GM12891 (cell line): ENCODE results near the gene DNMBP.

Experiments
- DNase-seq: peaks from one replicate; pipeline ENCODE4 v3.0.0; 2011; ENCODE audit warnings: low spot score; ENCODE audit not compliant: insufficient read length
- FAIRE-seq: peaks from 2 replicates; lab custom pipeline; 2011; peaks lifted over from hg19 to GRCh38; lab: Jason Lieb, UNC
- PAX5 ChIP-seq: IDR thresholded peaks from 2 replicates; pipeline ENCODE4 v1.6.1; 2011; ENCODE audit warnings: low read length, moderate library complexity, mild to moderate bottlenecking; ENCODE audit not compliant: insufficient read depth, severe bottlenecking
- POLR2A ChIP-seq: IDR thresholded peaks from 2 replicates; pipeline ENCODE4 v1.6.1; 2011; ENCODE audit warnings: low read depth, low read length, control low read depth
- POLR2AphosphoS5 ChIP-seq: IDR thresholded peaks from 2 replicates; pipeline ENCODE4 v1.6.1; 2011; ENCODE audit warnings: low read depth, low read length, control low read depth
- POU2F2 ChIP-seq: IDR thresholded peaks from 2 replicates; pipeline ENCODE4 v1.6.1; 2011; ENCODE audit warnings: low read depth, mild to moderate bottlenecking, control low read depth, low read length, moderate library complexity
- SPI1 ChIP-seq: IDR thresholded peaks from 2 replicates; pipeline ENCODE4 v1.6.1; 2011; ENCODE audit warnings: low read depth, low read length, control low read depth
- TAF1 ChIP-seq: IDR thresholded peaks from 2 replicates; pipeline ENCODE4 v1.6.1; 2011; ENCODE audit warnings: low read depth, low read length, control low read depth

Gene DNMBP

GRCh38 chr10:100004805-100005510 lies 4.8 kb downstream of the DNMBP start:
- FAIRE-seq (no peak), DNase-seq (no peak)
- TF ChIP-seq POU2F2, result no peak
- no peak for TF ChIP-seq SPI1
- no peak for TF ChIP-seq TAF1
- no peak for TF ChIP-seq POLR2AphosphoS5
- TF ChIP-seq POLR2A, result no peak
- TF ChIP-seq PAX5, result no peak

GRCh38 chr10:100000109-100000644 lies 9.6 kb downstream of the DNMBP start:
- DNase-seq, result no peak
- TF ChIP-seq TAF1 (no peak), POLR2AphosphoS5 (no peak), POU2F2 (no peak), POLR2A (no peak), PAX5 (no peak), SPI1 (no peak)
- no peak for FAIRE-seq

- TF ChIP-seq POLR2A (no peak), TAF1 (no peak), POLR2AphosphoS5 (no peak), PAX5 (no peak), POU2F2 (no peak), SPI1 (no peak)
- DNase-seq (no peak), FAIRE-seq (peak; percentile 58)
These were observed 10.2 kb downstream of the DNMBP start for GRCh38 chr10:99999319-100000108.

GRCh38 chr10:99998889-99999288 lies 10.9 kb downstream of the DNMBP start:
- no peak for DNase-seq
- TF ChIP-seq PAX5, result no peak
- no peak for TF ChIP-seq POLR2AphosphoS5
- TF ChIP-seq TAF1, result no peak
- no peak for TF ChIP-seq POLR2A
- no peak for TF ChIP-seq SPI1
- no peak for TF ChIP-seq POU2F2
- no peak for FAIRE-seq

GRCh38 chr10:99996671-99997648 lies 12.8 kb downstream of the DNMBP start:
- DNase-seq (no peak), FAIRE-seq (no peak)
- TF ChIP-seq PAX5 (no peak), TAF1 (no peak), POU2F2 (no peak), POLR2A (no peak), SPI1 (no peak), POLR2AphosphoS5 (no peak)

- DNase-seq (no peak), FAIRE-seq (no peak)
These were observed 14.0 kb downstream of the DNMBP start for GRCh38 chr10:99995713-99996112.

GRCh38 chr10:99995269-99995668 lies 14.5 kb downstream of the DNMBP start:
- DNase-seq (no peak), FAIRE-seq (peak; percentile 55)
- TF ChIP-seq POLR2AphosphoS5 (no peak), POU2F2 (no peak), TAF1 (no peak), PAX5 (no peak), SPI1 (no peak), POLR2A (no peak)

More at GRCh38 chr10:99995713-99996112, 14.0 kb downstream of the DNMBP start:
- TF ChIP-seq TAF1 (no peak), POLR2A (no peak), POU2F2 (no peak), SPI1 (no peak), POLR2AphosphoS5 (no peak), PAX5 (no peak)

GRCh38 chr10:99994801-99995200 lies 14.9 kb downstream of the DNMBP start:
- DNase-seq, result no peak
- FAIRE-seq, result no peak

More at GRCh38 chr10:99994801-99995200, 14.9 kb downstream of the DNMBP start:
- no peak for TF ChIP-seq POLR2AphosphoS5
- TF ChIP-seq TAF1, result no peak
- no peak for TF ChIP-seq SPI1
- TF ChIP-seq POU2F2, result no peak
- TF ChIP-seq POLR2A, result no peak
- TF ChIP-seq PAX5, result no peak
